SK-N-SH (cell line): ENCODE data around the gene ORC3. TPM values are rescaled to one million over a fixed set of nuclear protein-coding genes. Genes with fewer than 3 reads are reported as not detected.

Source experiments
- CTCF ChIA-PET: fragments of 300-600, 350-600 bp; formaldehyde crosslinking; extraction: SDS; loops from one replicate; lab custom pipeline; 2021; lab: Yijun Ruan, JAX
- POLR2A ChIA-PET: fragments of 350-600 bp; sonication (Branson Sonifier 250); formaldehyde crosslinking; extraction: SDS; loops from one replicate; lab custom pipeline; 2020; ENCODE audit warnings: antibody characterized with exemption, inconsistent platforms; lab: Yijun Ruan, JAX
- DNase-seq: peaks from one replicate; pipeline ENCODE4 v3.0.0; 2012
- H2AFZ ChIP-seq: fragments of 200-600 bp; sonication (generic); 2 replicates; pipeline ENCODE4 v1.8.1; 2016; ENCODE audit warnings: antibody characterized with exemption, mild to moderate bottlenecking, low read depth
- H3F3A ChIP-seq: fragments of 200-600 bp; sonication (generic); replicated peaks from 2 replicates; pipeline ENCODE3; 2016; ENCODE audit warnings: antibody characterized with exemption, mild to moderate bottlenecking; ENCODE audit not compliant: insufficient read depth
- H3K27ac ChIP-seq, 2 experiments: fragments of 200-500 bp in 1 of 2; fragments of 200-600 bp in 1 of 2; sonication (Bioruptor generic) in 1 of 2; sonication (generic), shearing (Covaris generic) in 1 of 2; 2 replicates each; pipeline versions ENCODE4 v1.5.1 to v1.6.1; 2014 to 2016; ENCODE audit warnings: low read depth in 2 of 2, inconsistent platforms in 1 of 2, low read length in 1 of 2, mild to moderate bottlenecking in 1 of 2, mixed read lengths in 1 of 2
- H3K27me3 ChIP-seq: fragments of 200-600 bp; sonication (generic), shearing (Covaris generic); 2 replicates; pipeline ENCODE4 v1.6.1; 2016; ENCODE audit warnings: mixed run types; ENCODE audit not compliant: insufficient read depth
- H3K36me3 ChIP-seq, 2 experiments: fragments of 200-500 bp in 1 of 2; fragments of 200-600 bp in 1 of 2; sonication (Bioruptor generic) in 1 of 2; sonication (generic) in 1 of 2; replicated peaks in 1 of 2; 2 replicates each; pipeline versions ENCODE3 to v1.5.1; 2014 to 2016; ENCODE audit warnings: low read length in 1 of 2, mild to moderate bottlenecking in 1 of 2; ENCODE audit not compliant: insufficient read depth in 2 of 2, control insufficient read depth in 1 of 2
- H3K4me1 ChIP-seq, 2 experiments: fragments of 200-500 bp in 1 of 2; fragments of 200-600 bp in 1 of 2; sonication (Bioruptor generic) in 1 of 2; sonication (generic), shearing (Covaris generic) in 1 of 2; 2 replicates each; pipeline versions ENCODE4 v1.5.1 to v1.6.1; 2014 to 2016; ENCODE audit warnings: low read depth in 1 of 2, low read length in 1 of 2, mixed run types in 1 of 2; ENCODE audit not compliant: insufficient read depth in 2 of 2, control insufficient read depth in 1 of 2
- H3K4me2 ChIP-seq: fragments of 200-600 bp; sonication (generic), shearing (Covaris generic); 2 replicates; pipeline ENCODE4 v1.6.1; 2017; ENCODE audit warnings: mixed run types
- H3K4me3 ChIP-seq, 2 experiments: fragments of 200-500 bp in 1 of 2; fragments of 200-600 bp in 1 of 2; sonication (Bioruptor generic) in 1 of 2; sonication (generic), shearing (Covaris generic) in 1 of 2; 2 replicates each; pipeline versions ENCODE4 v1.5.1 to v1.8.1; 2014 to 2016; ENCODE audit warnings: low read depth in 2 of 2, inconsistent platforms in 1 of 2, low read length in 1 of 2, mild to moderate bottlenecking in 1 of 2, mixed read lengths in 1 of 2, moderate library complexity in 1 of 2
- H3K79me2 ChIP-seq: fragments of 200-600 bp; sonication (generic); 2 replicates; pipeline ENCODE4 v1.8.1; 2017; ENCODE audit warnings: mild to moderate bottlenecking; ENCODE audit not compliant: insufficient read depth
- H3K9ac ChIP-seq: fragments of 200-600 bp; sonication (generic); 2 replicates; pipeline ENCODE4 v1.6.1; 2017; ENCODE audit warnings: mixed run types
- H3K9me2 ChIP-seq: fragments of 200-600 bp; sonication (generic); 2 replicates; pipeline ENCODE4 v1.6.1; 2017; ENCODE audit warnings: mixed run types
- H3K9me3 ChIP-seq: fragments of 200-600 bp; sonication (generic); 2 replicates; pipeline ENCODE4 v1.6.1; 2017; ENCODE audit warnings: mixed run types, mild to moderate bottlenecking, moderate library complexity
- H4K20me1 ChIP-seq: fragments of 200-600 bp; sonication (generic); 2 replicates; pipeline ENCODE4 v1.6.1; 2017; ENCODE audit warnings: mild to moderate bottlenecking, mixed run types; ENCODE audit not compliant: insufficient read depth
- EP300 ChIP-seq, 2 experiments: IDR thresholded peaks; 2 replicates each; pipeline versions ENCODE4 v1.4.0 to v1.6.1; 2012; ENCODE audit warnings: borderline replicate concordance in 1 of 2, low read depth in 1 of 2, low read length in 1 of 2
- FOXJ3 ChIP-seq: sonication (generic); formaldehyde crosslinking; IDR thresholded peaks from 2 replicates; pipeline ENCODE4 v1.5.1; 2020; ENCODE audit warnings: mild to moderate bottlenecking, missing genetic modification reagents
- GATA2 ChIP-seq: sonication (generic); formaldehyde crosslinking; IDR thresholded peaks from 2 replicates; pipeline ENCODE4 v1.5.0; 2020; ENCODE audit warnings: mild to moderate bottlenecking, missing genetic modification reagents
- MEF2A ChIP-seq: IDR thresholded peaks from 2 replicates; pipeline ENCODE4 v1.4.0; 2012; ENCODE audit warnings: low read depth, borderline replicate concordance
- MXI1 ChIP-seq: IDR thresholded peaks from 2 replicates; pipeline ENCODE4 v1.6.1; 2012; ENCODE audit warnings: mild to moderate bottlenecking, low read depth, low read length, improper control_type of control experiment
- POLR2AphosphoS5 ChIP-seq: IDR thresholded peaks from 2 replicates; pipeline ENCODE4 v1.6.1; 2012; ENCODE audit warnings: low read depth, low read length
- RCOR1 ChIP-seq: fragments of 150-350 bp; IDR thresholded peaks from 2 replicates; pipeline ENCODE4 v1.6.1; 2017; ENCODE audit warnings: antibody characterized with exemption, low read length
- RXRA ChIP-seq: IDR thresholded peaks from 2 replicates; pipeline ENCODE4 v1.4.0; 2012; ENCODE audit warnings: low read depth, mild to moderate bottlenecking, borderline replicate concordance
- TAF1 ChIP-seq: IDR thresholded peaks from 2 replicates; pipeline ENCODE4 v1.6.1; 2012; ENCODE audit warnings: low read depth, mild to moderate bottlenecking, low read length, moderate library complexity, borderline replicate concordance
- TCF12 ChIP-seq: IDR thresholded peaks from 2 replicates; pipeline ENCODE4 v1.4.0; 2012
- TEAD4 ChIP-seq: IDR thresholded peaks from 2 replicates; pipeline ENCODE4 v1.4.0; 2012; ENCODE audit warnings: mild to moderate bottlenecking, borderline replicate concordance; ENCODE audit not compliant: insufficient read depth
- YY1 ChIP-seq: IDR thresholded peaks from 2 replicates; pipeline ENCODE4 v1.4.0; 2012; ENCODE audit warnings: low read depth, mild to moderate bottlenecking
- WGBS: methylation state at CpG from one replicate; pipeline ENCODE4 v1.1.6; 2017; ENCODE audit warnings: low lambda C conversion rate; 5-methylcytosine and 5-hydroxymethylcytosine counted together
- polyA plus RNA-seq, 3 experiments: library from polyadenylated mRNA; depleted of rRNA; stranded (reverse); fragments of >200 nt; gene quantifications; 2 replicates each; pipeline ENCODE4 v1.2.3, GENCODE V29; 2012
- TF ChIP-seq, protein P1 (sequence below): fragments of 150-350 bp; IDR thresholded peaks from 2 replicates; pipeline ENCODE4 v1.6.1; 2017; ENCODE audit warnings: antibody characterized with exemption, low read length, low read depth, borderline replicate concordance
- TF ChIP-seq, protein P2 (sequence below): IDR thresholded peaks from 2 replicates; pipeline ENCODE4; 2012
- TF ChIP-seq, protein P3 (sequence below): fragments of 200-600 bp; sonication (generic); IDR thresholded peaks from 2 replicates; pipeline ENCODE4 v1.6.1; 2017; ENCODE audit warnings: antibody characterized with exemption, mild to moderate bottlenecking, moderate library complexity
- TF ChIP-seq, protein P4 (sequence below): IDR thresholded peaks from 2 replicates; pipeline ENCODE4 v1.4.0; 2012; ENCODE audit warnings: low read depth
- TF ChIP-seq, protein P5 (sequence below): fragments of 150-350 bp; IDR thresholded peaks from 2 replicates; pipeline ENCODE4 v1.6.1; 2016; ENCODE audit warnings: mild to moderate bottlenecking, low read depth, low read length

Gene ORC3
- polyA plus RNA-seq, 1 of the 3 experiments (the other 2 are of a cell fraction): 13.3 TPM

DNA sequence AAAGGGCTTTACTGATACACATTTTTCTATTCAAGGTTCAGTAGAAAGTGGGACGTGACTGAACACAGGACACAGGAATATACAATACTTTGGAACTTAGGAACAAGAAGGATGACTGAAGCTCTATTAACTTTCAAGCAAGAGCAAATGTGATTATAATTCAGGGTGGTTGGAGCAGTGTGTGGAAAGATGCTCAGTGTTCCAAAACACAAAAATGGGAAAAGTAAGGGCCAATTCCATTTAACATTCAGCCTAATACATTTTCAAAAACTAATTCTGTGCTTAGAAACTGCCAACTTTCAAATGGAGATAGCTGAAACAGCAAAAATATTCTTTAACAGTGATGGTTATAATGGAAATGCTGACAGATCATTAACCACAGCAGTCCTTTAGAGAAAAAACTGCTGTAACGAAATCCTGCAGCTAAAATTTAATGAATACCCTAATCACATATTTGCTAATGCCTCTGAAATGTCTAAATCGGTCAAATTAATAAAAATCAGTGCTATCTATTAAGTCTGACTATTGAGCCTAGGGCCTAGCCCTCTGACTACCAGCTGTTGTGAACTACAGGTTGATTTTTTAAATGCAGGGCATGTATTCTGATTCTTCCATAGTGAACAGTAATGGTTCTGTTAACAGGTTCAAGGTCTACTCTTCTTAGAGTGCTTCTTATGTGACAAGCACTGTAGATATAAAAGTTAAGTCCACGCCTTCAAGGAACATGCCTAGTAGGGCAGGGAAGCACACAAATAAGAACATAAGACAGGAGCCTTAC lies 46.0 kb upstream of the ORC3 start:
- H3K36me3 ChIP-seq: peaks cover 59 to 85% of the 10 kb centered on the region in 2 experiments
- POLR2A ChIA-PET: no interaction called here
- TF ChIP-seq, protein P1, sequence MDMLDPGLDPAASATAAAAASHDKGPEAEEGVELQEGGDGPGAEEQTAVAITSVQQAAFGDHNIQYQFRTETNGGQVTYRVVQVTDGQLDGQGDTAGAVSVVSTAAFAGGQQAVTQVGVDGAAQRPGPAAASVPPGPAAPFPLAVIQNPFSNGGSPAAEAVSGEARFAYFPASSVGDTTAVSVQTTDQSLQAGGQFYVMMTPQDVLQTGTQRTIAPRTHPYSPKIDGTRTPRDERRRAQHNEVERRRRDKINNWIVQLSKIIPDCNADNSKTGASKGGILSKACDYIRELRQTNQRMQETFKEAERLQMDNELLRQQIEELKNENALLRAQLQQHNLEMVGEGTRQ: no peak
- no peak for TF ChIP-seq YY1
- TF ChIP-seq POLR2AphosphoS5: no peak
- no peak for TF ChIP-seq RCOR1
- no peak for TF ChIP-seq EP300 (IDR thresholded peaks at IDR 0.05; ENCODE audit: borderline replicate concordance in 1 of 2, low read depth in 1 of 2, low read length in 1 of 2)
- TF ChIP-seq, protein P2, sequence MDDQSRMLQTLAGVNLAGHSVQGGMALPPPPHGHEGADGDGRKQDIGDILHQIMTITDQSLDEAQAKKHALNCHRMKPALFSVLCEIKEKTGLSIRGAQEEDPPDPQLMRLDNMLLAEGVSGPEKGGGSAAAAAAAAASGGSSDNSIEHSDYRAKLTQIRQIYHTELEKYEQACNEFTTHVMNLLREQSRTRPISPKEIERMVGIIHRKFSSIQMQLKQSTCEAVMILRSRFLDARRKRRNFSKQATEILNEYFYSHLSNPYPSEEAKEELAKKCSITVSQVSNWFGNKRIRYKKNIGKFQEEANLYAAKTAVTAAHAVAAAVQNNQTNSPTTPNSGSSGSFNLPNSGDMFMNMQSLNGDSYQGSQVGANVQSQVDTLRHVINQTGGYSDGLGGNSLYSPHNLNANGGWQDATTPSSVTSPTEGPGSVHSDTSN: no peak
- TF ChIP-seq TEAD4: no peak
- TF ChIP-seq RXRA: no peak
- TF ChIP-seq, protein P3, sequence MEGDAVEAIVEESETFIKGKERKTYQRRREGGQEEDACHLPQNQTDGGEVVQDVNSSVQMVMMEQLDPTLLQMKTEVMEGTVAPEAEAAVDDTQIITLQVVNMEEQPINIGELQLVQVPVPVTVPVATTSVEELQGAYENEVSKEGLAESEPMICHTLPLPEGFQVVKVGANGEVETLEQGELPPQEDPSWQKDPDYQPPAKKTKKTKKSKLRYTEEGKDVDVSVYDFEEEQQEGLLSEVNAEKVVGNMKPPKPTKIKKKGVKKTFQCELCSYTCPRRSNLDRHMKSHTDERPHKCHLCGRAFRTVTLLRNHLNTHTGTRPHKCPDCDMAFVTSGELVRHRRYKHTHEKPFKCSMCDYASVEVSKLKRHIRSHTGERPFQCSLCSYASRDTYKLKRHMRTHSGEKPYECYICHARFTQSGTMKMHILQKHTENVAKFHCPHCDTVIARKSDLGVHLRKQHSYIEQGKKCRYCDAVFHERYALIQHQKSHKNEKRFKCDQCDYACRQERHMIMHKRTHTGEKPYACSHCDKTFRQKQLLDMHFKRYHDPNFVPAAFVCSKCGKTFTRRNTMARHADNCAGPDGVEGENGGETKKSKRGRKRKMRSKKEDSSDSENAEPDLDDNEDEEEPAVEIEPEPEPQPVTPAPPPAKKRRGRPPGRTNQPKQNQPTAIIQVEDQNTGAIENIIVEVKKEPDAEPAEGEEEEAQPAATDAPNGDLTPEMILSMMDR: no peak
- no peak for TF ChIP-seq TAF1
- TF ChIP-seq, protein P4, sequence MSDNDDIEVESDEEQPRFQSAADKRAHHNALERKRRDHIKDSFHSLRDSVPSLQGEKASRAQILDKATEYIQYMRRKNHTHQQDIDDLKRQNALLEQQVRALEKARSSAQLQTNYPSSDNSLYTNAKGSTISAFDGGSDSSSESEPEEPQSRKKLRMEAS: no peak
- no peaks in the 10 kb centered on the region for H3K9me3 ChIP-seq
- H3K4me2 ChIP-seq: no peak overlapping the region
- H3K9ac ChIP-seq: no peak overlapping the region
- no peaks in the 10 kb centered on the region for H4K20me1 ChIP-seq
- H3F3A ChIP-seq: no peaks in the 10 kb centered on the region
- 95% methylated on average over 4 of the region's 4 CpGs for WGBS
- no peak overlapping the region for H3K27ac ChIP-seq
- no peak overlapping the region for H2AFZ ChIP-seq
- no peaks in the 10 kb centered on the region for H3K9me2 ChIP-seq
- H3K4me1 ChIP-seq: no peaks in the 10 kb centered on the region; a peak in 1 of 4 replicates
- no peaks in the 10 kb centered on the region for H3K27me3 ChIP-seq
- no peak for DNase-seq
- no peaks in the 10 kb centered on the region for H3K79me2 ChIP-seq
- CTCF ChIA-PET: no interaction called here
- no peak overlapping the region for H3K4me3 ChIP-seq

DNA sequence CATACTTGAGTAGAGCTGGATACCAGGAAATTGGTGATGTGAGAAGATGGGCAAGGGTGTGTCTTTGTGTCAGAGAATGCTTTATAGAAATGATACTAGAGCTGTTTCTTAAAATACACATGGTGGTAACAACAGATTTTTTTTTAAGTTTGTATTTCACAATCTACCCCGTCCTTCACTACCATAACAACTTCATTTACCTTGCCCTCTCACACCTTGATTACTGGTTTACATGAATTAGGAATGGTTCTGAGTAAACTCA lies 45.5 kb upstream of the ORC3 start:
- Histone ChIP-seq H4K20me1 (no peaks in the 10 kb centered on the region), H3K79me2 (no peaks in the 10 kb centered on the region), H3K36me3 (peaks cover 55 to 83% of the 10 kb centered on the region in 2 experiments), H3K27ac (no peak overlapping the region), H3F3A (no peaks in the 10 kb centered on the region), H2AFZ (no peak overlapping the region), H3K27me3 (no peaks in the 10 kb centered on the region), H3K9me3 (no peaks in the 10 kb centered on the region), H3K9ac (no peak overlapping the region), H3K4me1 (no peaks in the 10 kb centered on the region; a peak in 1 of 4 replicates), H3K4me2 (no peak overlapping the region), H3K4me3 (no peak overlapping the region), H3K9me2 (no peaks in the 10 kb centered on the region)
- WGBS: 100% methylated on average over 1 of the region's 1 CpG
- POLR2A ChIA-PET: no interaction called here
- CTCF ChIA-PET: no interaction called here
- TF ChIP-seq TAF1: no peak
- TF ChIP-seq, protein P1: no peak
- no peak for TF ChIP-seq TCF12
- TF ChIP-seq MXI1: no peak
- no peak for TF ChIP-seq RCOR1
- no peak for TF ChIP-seq MEF2A
- TF ChIP-seq GATA2 (CRISPR knock-in tag): no peak
- TF ChIP-seq FOXJ3: no peak
- TF ChIP-seq, protein P5, sequence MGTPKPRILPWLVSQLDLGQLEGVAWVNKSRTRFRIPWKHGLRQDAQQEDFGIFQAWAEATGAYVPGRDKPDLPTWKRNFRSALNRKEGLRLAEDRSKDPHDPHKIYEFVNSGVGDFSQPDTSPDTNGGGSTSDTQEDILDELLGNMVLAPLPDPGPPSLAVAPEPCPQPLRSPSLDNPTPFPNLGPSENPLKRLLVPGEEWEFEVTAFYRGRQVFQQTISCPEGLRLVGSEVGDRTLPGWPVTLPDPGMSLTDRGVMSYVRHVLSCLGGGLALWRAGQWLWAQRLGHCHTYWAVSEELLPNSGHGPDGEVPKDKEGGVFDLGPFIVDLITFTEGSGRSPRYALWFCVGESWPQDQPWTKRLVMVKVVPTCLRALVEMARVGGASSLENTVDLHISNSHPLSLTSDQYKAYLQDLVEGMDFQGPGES: no peak
- TF ChIP-seq, protein P2: no peak
- DNase-seq: no peak
